H9 (cell line): ENCODE measurements around the gene MTERF4. TPM values are rescaled to one million over a fixed set of nuclear protein-coding genes. Genes with fewer than 3 reads are reported as not detected.
A peak's percentile ranks its signal among the peaks of the same experiment; 100 is the strongest.

Source experiments
- DNase-seq: peaks from one replicate; pipeline ENCODE4 v3.0.0-alpha.2; 2017
- H2AFZ ChIP-seq: one replicate; pipeline ENCODE4 v1.6.1; 2013; ENCODE audit warnings: mild to moderate bottlenecking, low read length, control low read depth, moderate library complexity
- H2AK5ac ChIP-seq: 2 replicates; pipeline ENCODE4 v1.6.1; 2013; ENCODE audit warnings: low read length, control low read depth, mixed read lengths; ENCODE audit not compliant: insufficient read length
- H2BK120ac ChIP-seq: one replicate; pipeline ENCODE4 v1.6.1; 2013; ENCODE audit warnings: low read depth, mild to moderate bottlenecking, low read length, control low read depth, inconsistent platforms; ENCODE audit not compliant: poor library complexity, severe bottlenecking
- H2BK12ac ChIP-seq: 2 replicates; pipeline ENCODE4 v1.6.1; 2013; ENCODE audit warnings: low read length, control low read depth, mixed read lengths, low read depth; ENCODE audit not compliant: insufficient read length
- H2BK15ac ChIP-seq: 2 replicates; pipeline ENCODE4 v1.6.1; 2013; ENCODE audit warnings: low read depth, low read length, control low read depth
- H2BK20ac ChIP-seq: one replicate; pipeline ENCODE4 v1.6.1; 2013; ENCODE audit warnings: low read depth, mild to moderate bottlenecking, low read length, control low read depth, inconsistent platforms; ENCODE audit not compliant: poor library complexity, severe bottlenecking
- H2BK5ac ChIP-seq: 2 replicates; pipeline ENCODE4 v1.6.1; 2013; ENCODE audit warnings: low read length, control low read depth, mixed read lengths; ENCODE audit not compliant: insufficient read length
- H3K14ac ChIP-seq: 2 replicates; pipeline ENCODE4 v1.6.1; 2013; ENCODE audit warnings: low read length, control low read depth; ENCODE audit not compliant: insufficient read depth
- H3K18ac ChIP-seq: 2 replicates; pipeline ENCODE4 v1.6.1; 2013; ENCODE audit warnings: low read depth, mild to moderate bottlenecking, mixed read lengths, low read length, control low read depth; ENCODE audit not compliant: insufficient read length
- H3K23ac ChIP-seq: 2 replicates; pipeline ENCODE4 v1.6.1; 2013; ENCODE audit warnings: low read length, control low read depth, mixed read lengths, low read depth; ENCODE audit not compliant: insufficient read length
- H3K23me2 ChIP-seq: 2 replicates; pipeline ENCODE4 v1.6.1; 2013; ENCODE audit warnings: low read depth, mild to moderate bottlenecking, mixed read lengths, low read length, control low read depth; ENCODE audit not compliant: insufficient read length, poor library complexity, severe bottlenecking
- H3K27ac ChIP-seq: 2 replicates; pipeline ENCODE4 v1.5.1; 2013; ENCODE audit warnings: low read length, control low read depth, mixed read lengths, low read depth; ENCODE audit not compliant: insufficient read length
- H3K27me3 ChIP-seq: 2 replicates; pipeline ENCODE4 v1.6.1; 2013; ENCODE audit warnings: low read length, control low read depth, inconsistent platforms; ENCODE audit not compliant: insufficient read depth
- H3K4ac ChIP-seq: 2 replicates; pipeline ENCODE4 v1.6.1; 2013; ENCODE audit warnings: low read depth, mild to moderate bottlenecking, control low read depth, inconsistent platforms, low read length, moderate library complexity
- H3K4me1 ChIP-seq: 2 replicates; pipeline ENCODE4 v1.6.1; 2013; ENCODE audit warnings: low read length, control low read depth, inconsistent platforms; ENCODE audit not compliant: insufficient read depth
- H3K4me2 ChIP-seq: 2 replicates; pipeline ENCODE4 v1.6.1; 2013; ENCODE audit warnings: low read length, control low read depth, mixed read lengths; ENCODE audit not compliant: insufficient read length, insufficient read depth
- H3K56ac ChIP-seq: 2 replicates; pipeline ENCODE4 v1.6.1; 2013; ENCODE audit warnings: low read depth, mild to moderate bottlenecking, mixed read lengths, low read length, control low read depth; ENCODE audit not compliant: insufficient read length
- H3K79me1 ChIP-seq: 2 replicates; pipeline ENCODE4 v1.6.1; 2013; ENCODE audit warnings: low read depth, mild to moderate bottlenecking, moderate library complexity, low read length, control low read depth, inconsistent platforms; ENCODE audit not compliant: insufficient read depth, poor library complexity, severe bottlenecking
- H3K79me2 ChIP-seq: 2 replicates; pipeline ENCODE4 v1.6.1; 2013; ENCODE audit warnings: low read length, control low read depth, inconsistent platforms; ENCODE audit not compliant: insufficient read depth
- H3K9ac ChIP-seq: 2 replicates; pipeline ENCODE4 v1.6.1; 2013; ENCODE audit warnings: low read length, control low read depth, mixed read lengths; ENCODE audit not compliant: insufficient read length; ENCODE audit errors: extremely low read depth
- H3K9me3 ChIP-seq: one replicate; pipeline ENCODE4 v1.6.1; 2013; ENCODE audit warnings: low read depth, low read length, inconsistent platforms; ENCODE audit not compliant: control insufficient read depth
- H3T11ph ChIP-seq: one replicate; pipeline ENCODE4 v1.6.1; 2013; ENCODE audit warnings: mild to moderate bottlenecking, low read length, control low read depth, inconsistent platforms
- H4K20me1 ChIP-seq: one replicate; pipeline ENCODE4 v1.6.1; 2013; ENCODE audit not compliant: control insufficient read depth, insufficient read length, insufficient read depth
- H4K5ac ChIP-seq: 2 replicates; pipeline ENCODE4 v1.6.1; 2013; ENCODE audit warnings: low read depth, mild to moderate bottlenecking, mixed read lengths, low read length, control low read depth; ENCODE audit not compliant: insufficient read length
- H4K8ac ChIP-seq: replicated peaks from 2 replicates; pipeline ENCODE4 v1.6.1; 2013; ENCODE audit warnings: low read length, control low read depth, mixed read lengths, low read depth; ENCODE audit not compliant: insufficient read length
- H4K91ac ChIP-seq: 2 replicates; pipeline ENCODE4 v1.6.1; 2013; ENCODE audit warnings: low read depth, mild to moderate bottlenecking, moderate library complexity, mixed read lengths, low read length, control low read depth; ENCODE audit not compliant: insufficient read length
- H3K27ac Mint-ChIP-seq, 3 experiments: 2 replicates in 2 of 3; 3 replicates in 1 of 3; pipeline ENCODE4 v1.8.0; 2020 to 2021; ENCODE audit warnings: mixed read lengths in 3 of 3, mild to moderate bottlenecking in 1 of 3, moderate library complexity in 1 of 3
- H3K27me3 Mint-ChIP-seq: 2 replicates; pipeline ENCODE4 v1.8.0; 2021; ENCODE audit warnings: low read depth, mild to moderate bottlenecking, moderate library complexity, mixed read lengths
- H3K36me3 Mint-ChIP-seq, 3 experiments: 2 replicates in 2 of 3; 3 replicates in 1 of 3; pipeline ENCODE4 v1.8.0; 2020 to 2021; ENCODE audit warnings: low read depth in 3 of 3, mixed read lengths in 3 of 3; ENCODE audit not compliant: insufficient read depth in 1 of 3
- H3K4me1 Mint-ChIP-seq, 2 experiments: 2 replicates each; pipeline ENCODE4 v1.8.0; 2020; ENCODE audit warnings: mixed read lengths in 2 of 2
- H3K4me3 Mint-ChIP-seq, 2 experiments: 2 replicates in 1 of 2; 3 replicates in 1 of 2; pipeline ENCODE4 v1.8.0; 2020 to 2021; ENCODE audit warnings: mild to moderate bottlenecking in 2 of 2, mixed read lengths in 2 of 2, moderate library complexity in 1 of 2
- H3K9me3 Mint-ChIP-seq, 2 experiments: 2 replicates in 1 of 2; 3 replicates in 1 of 2; pipeline ENCODE4 v1.8.0; 2020; ENCODE audit warnings: mild to moderate bottlenecking in 2 of 2, mixed read lengths in 2 of 2, moderate library complexity in 1 of 2
- CTCF ChIP-seq: fragments of 200-600 bp; sonication (generic); conservative IDR thresholded peaks from 3 replicates; pipeline ENCODE4 v1.8.0; 2021; ENCODE audit warnings: antibody characterized with exemption, mild to moderate bottlenecking
- WGBS: extraction: QIAGEN DNeasy Blood & Tissue Kit; methylation state at CpG from one replicate; pipeline ENCODE4 v1.1.7; 2013; ENCODE audit warnings: missing lambda C conversion rate, low lambda C conversion rate, mixed read lengths; ENCODE audit not compliant: insufficient read length; ENCODE audit errors: extremely low coverage; 5-methylcytosine and 5-hydroxymethylcytosine counted together
- total RNA-seq: library from RNA; stranded (reverse); gene quantifications from 2 replicates; pipeline ENCODE4 v1.2.1, GENCODE V29; 2021

MTERF4 gene
- total RNA-seq, 1 experiment from 2014 or later: 35.0 TPM

- Histone ChIP-seq H3K23me2 (no peaks in the 10 kb centered on the region), H2BK20ac (no peak overlapping the region), H4K8ac (no peak overlapping the region), H3T11ph (no peak overlapping the region), H3K79me1 (no peaks in the 10 kb centered on the region), H3K4me2 (no peak overlapping the region), H3K23ac (no peak overlapping the region), H3K4me1 (no peaks in the 10 kb centered on the region), H3K27me3 (no peaks in the 10 kb centered on the region), H3K9ac (no peak overlapping the region), H2BK120ac (no peak overlapping the region), H3K14ac (no peak overlapping the region), H4K20me1 (no peaks in the 10 kb centered on the region), H3K18ac (no peak overlapping the region), H3K4ac (no peak overlapping the region), H3K9me3 (no peaks in the 10 kb centered on the region), H2BK15ac (no peak overlapping the region), H2AK5ac (no peak overlapping the region), H2BK12ac (no peak overlapping the region), H4K91ac (no peak overlapping the region), H2BK5ac (no peak overlapping the region), H2AFZ (no peak overlapping the region), H3K27ac (no peak overlapping the region), H3K79me2 (no peaks in the 10 kb centered on the region), H4K5ac (no peak overlapping the region), H3K56ac (no peak overlapping the region)
- H3K9me3 Mint-ChIP-seq: no peaks in the 10 kb centered on the region
- no peak for DNase-seq
- no peaks in the 10 kb centered on the region for H3K27me3 Mint-ChIP-seq
- no peak overlapping the region for H3K4me3 Mint-ChIP-seq
- peaks cover 13 to 53% (median 41%) of the 10 kb centered on the region in 3 experiments; a peak in 6 of 7 replicates for H3K36me3 Mint-ChIP-seq
- H3K27ac Mint-ChIP-seq: peak overlapping the region in 1 of 3 experiments; percentile 89; a peak in 1 of 7 replicates
- no peak for TF ChIP-seq CTCF
- WGBS: no CpG with 5 or more reads among the region's 19 CpGs
- no peaks in the 10 kb centered on the region for H3K4me1 Mint-ChIP-seq
These were observed 20.4 kb upstream of the MTERF4 start for GRCh38 chr2:241122376-241123002.
